NCI-H2081 (cell line): ENCODE measurements around the gene FOXE1.

Experiments used
- DNase-seq, 2 experiments: peaks; one replicate each; lab custom pipeline; 2025; lab: John Stamatoyannopoulos, UW

The FOXE1 gene

DNA sequence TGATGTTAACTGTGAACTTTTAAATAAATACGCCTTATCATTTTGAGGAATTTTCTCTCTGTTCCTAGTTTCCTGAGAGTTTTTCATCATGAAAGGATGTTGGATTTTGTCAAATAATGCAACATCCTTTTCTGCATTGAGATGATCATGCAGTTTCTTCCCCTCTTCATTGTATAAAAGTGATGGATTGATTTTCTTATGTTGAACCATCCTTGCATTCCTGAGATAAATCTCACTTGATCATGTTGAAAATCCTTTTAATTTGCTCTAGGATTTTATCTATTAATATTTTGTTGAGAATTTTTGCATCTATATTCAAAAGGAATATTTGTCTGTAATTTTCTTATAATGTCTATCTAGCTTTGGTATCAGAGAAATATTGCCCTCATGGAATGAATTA lies 13.3 kb downstream of the FOXE1 start:
- DNase-seq: no peak

DNA sequence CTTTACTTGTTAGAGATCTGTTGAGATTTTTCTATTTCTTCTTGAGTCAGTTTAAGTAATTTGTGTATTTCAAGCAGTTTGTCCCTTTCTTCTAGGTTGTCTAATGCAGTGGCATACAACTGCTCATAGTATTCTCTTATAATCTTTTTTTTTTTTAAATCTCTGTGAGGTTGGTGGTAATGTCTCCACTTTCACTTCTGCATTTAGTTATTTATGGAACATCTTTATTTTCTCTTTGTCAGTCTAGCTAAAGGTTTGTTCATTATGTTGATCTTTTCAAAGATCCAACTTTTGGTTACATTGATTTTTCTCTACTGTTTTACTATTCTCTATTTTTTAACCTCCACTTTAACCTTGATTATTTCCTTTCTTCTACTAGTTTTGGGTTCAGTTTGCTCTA lies 13.8 kb downstream of the FOXE1 start:
- DNase-seq: no peak

DNA sequence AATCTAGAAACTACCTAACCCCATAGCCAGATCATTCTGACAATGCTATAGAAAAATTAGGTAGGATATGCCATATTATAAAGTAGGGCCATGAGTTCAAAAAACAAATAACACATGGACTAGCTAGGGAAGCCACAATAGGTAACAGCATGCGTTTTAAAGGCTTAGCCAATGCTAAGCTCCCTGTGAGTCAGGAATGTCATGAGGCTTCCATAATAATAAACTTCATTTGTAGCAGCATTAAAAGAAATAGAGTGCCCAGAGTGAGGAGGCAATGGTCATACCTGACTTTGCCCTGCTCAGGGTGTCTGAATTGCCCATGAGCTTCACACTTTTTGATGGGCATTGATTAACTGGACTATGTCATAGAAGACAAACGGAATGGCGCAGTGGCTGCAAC lies 15.8 kb downstream of the FOXE1 start:
- DNase-seq: no peak

DNA sequence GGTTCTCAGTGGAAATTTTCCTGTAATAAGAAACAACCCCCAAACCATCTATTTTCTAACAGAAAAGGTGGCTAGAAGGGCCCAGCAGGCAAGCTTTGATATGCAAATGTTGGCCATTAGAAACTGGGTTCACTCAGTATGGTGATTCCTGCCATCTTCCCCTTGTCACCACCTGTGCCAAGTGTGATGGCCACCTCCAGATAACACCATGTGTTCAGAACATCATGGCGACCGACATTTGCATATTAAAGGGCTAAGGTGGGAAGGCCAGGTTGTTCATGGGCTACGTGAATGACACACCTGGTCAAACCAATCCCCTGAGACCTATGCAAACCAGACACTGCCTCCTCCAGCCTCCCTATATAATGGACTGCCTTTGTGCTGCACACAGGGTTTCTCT lies 20.4 kb downstream of the FOXE1 start:
- peak in 1 of 2 experiments; percentile 33 for DNase-seq

DNA sequence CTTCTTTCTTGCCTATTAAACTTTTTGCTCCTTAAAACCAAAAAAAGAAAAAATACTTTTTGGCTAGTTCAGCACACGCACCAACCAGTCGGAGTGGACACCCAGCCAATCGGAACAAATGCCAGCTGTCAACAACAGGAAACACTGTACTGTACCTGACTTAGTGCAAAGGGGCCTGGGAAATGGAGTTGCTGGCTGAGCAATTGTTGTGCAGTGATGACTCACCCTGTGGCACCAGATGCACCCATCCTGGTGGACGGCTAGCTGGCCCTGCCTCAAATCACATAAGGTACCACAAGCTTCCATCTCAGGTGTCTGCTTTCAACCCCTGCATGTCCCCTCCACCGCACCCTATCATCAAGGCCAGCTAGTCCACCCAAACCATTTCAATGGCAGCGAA lies 20.9 kb downstream of the FOXE1 start:
- peak in 1 of 2 experiments; percentile 53 for DNase-seq

DNA sequence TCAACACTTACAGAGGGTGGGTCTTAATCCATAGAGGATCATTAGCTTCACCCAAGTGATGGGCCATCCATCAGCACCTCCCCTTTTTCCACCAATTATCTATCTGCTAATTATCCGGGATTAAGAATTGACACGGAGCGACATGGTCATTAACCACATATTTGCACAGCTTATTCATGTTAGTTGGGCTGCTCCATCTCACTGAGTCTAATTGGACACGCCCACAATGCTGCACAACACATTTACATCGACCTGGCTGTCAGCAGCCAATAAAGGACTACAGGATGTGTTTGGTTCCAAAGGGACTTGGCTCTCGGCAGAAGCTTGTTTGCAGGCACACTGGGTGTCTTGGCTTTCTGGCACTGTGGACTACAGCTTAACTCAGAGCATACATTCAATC lies 21.6 kb downstream of the FOXE1 start:
- DNase-seq: peak; percentile 84 to 97

DNA sequence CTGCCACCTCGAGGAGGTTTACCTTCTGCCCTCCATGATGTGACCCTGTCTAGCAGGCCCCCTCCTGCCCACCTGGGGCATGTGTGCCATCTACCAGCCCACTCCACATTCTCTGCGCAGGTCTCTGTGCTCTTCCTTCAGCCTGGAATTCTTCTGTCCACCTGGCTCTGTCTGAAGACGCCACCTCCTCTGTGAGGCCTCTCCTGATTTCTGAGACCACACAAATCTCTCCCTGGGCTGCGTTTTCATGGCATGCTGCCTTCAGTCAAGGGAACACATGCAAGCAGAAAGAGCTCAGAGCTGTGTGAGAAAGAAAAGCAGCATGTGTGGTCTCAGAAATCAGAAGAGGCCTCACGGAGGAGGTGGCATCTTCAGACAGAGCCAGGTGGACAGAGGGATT lies 22.1 kb downstream of the FOXE1 start:
- no peak for DNase-seq

DNA sequence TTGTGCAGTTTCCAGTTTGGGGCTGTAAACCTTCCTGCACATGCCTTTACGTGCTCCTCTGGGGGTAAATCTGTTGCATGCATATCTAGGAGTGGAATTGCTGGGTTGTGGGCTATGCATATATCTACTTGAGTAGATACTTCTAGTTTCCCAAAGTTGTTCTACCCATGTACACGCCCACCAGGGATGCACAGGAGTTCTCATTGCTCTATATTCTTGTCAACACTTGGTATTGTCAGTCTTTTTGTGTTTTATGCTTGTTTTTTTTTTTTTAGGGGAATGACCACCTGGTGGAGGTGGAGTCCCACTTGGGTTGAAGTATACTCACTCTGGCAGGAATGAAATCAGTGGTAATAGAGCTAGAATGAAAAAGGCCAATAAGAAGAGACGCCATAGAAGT lies 23.0 kb downstream of the FOXE1 start:
- no peak for DNase-seq

DNA sequence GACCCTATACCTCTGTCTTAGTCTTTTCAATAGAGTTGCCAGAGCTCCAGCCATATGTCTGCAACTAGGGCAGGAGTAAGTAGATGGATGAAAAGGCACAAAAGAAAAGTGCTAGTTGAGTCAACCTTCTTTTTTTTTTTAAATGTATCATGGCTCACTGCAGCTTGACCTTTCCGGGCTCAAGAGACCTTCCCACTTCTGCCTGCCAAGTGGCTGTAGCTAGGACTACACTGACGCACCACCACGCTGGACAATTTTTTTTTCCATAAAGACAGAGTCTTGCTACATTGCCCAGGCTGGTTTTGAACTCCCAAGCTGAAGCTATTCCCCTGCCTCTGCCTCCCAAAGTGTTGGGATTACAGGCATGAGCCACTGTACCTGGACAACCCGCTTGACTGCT lies 27.3 kb downstream of the FOXE1 start:
- no peak for DNase-seq

DNA sequence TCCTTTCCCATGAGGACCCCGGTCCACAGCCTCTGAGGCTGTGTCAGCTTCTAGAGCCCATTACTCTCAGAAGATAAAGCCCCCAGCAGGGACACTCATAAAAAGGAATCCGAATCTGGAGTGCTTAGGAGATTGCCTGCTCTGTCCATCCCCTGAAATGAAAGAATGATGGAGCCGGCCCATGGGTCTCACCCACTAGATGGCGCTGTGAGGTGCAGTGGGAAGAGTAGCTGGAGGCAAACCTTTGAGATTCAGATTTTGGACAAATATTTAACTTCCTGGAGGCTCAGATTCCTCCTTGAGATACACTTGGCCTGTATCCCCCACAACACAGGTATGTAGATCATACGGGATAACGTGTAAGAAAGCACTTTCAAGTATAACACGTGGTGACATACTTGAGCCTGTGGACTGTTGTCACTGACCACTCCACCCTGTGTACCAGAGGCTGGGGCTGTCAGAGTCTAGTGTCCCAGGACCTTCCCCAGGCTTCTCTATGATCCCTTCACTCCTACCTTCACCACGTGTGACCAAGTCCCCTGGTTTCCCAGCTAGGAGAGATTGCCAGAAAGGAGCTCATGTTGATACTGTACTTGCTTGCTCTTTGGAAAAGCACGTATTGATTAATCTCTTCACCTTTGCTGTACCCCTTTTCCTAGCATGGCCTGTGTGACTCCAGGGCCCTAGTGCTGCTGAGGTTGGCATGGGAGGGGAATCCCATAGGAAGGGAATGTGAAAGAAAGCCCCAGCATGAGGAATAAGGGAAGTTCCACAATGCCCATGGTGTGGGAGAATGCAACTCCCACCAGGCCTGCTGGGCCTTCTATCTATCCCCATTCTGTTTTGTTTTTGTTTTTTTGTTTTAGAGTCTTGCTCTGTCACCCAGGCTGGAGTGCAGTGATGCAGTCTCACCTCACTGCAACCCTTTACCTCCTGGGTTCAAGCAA lies 37.2 kb downstream of the FOXE1 start:
- DNase-seq: no peak

DNA sequence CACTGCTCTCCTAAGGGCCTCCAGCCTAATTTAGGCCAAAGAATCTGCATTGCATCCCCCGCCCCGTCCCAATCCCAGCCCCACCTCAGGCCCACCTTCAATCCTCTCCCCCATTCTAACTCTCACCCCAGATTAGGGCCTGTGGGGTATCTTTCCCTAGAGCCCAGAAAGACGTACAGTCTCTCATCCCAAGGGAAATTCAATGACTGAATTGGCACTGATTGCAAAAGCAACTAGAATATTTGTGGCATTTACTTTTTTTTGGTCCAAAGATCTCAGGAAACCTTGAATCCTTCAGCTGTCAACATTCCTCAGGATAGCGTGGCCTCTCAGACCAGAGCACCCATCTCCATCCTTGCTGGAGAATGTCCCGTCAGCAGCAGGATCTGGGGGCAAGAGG lies 38.7 kb downstream of the FOXE1 start:
- DNase-seq: no peak

DNA sequence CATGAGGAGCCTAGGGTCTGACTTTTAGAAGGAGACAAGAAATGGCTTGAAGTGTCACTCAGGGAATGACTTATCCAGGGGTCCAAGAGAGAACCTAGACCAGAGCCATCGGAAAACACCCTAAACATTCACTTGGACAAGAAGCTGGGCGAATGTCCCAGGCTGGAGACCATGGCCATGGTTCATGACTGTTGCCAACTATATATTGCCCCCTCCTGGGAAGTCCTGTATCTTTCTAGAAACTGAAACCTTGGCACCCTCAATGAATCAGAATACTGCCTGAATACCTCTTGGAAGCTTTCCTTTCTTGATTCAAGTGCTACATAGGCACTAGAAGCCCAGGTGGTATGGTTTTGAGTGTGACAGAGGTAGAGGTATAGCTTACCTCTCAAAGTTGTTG lies 39.4 kb downstream of the FOXE1 start:
- DNase-seq: no peak

DNA sequence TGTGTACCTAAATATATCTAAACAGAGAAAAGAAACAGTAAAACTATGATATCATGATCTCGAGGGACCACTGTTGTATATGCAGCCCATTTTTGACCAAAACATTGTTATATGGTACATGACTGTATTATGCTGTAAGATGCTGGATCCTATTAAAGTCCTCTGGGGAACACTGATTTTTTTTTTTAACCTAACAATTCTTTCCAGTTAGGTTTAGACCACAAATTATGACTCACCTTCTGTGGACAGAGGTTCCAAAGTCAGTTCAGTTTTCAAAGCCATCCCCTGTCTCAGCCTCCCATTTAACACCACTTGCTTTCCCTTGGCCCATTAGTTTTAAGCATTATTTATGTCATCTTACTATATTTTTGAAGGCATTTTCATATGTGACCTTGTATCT lies 42.2 kb downstream of the FOXE1 start:
- DNase-seq: no peak

DNA sequence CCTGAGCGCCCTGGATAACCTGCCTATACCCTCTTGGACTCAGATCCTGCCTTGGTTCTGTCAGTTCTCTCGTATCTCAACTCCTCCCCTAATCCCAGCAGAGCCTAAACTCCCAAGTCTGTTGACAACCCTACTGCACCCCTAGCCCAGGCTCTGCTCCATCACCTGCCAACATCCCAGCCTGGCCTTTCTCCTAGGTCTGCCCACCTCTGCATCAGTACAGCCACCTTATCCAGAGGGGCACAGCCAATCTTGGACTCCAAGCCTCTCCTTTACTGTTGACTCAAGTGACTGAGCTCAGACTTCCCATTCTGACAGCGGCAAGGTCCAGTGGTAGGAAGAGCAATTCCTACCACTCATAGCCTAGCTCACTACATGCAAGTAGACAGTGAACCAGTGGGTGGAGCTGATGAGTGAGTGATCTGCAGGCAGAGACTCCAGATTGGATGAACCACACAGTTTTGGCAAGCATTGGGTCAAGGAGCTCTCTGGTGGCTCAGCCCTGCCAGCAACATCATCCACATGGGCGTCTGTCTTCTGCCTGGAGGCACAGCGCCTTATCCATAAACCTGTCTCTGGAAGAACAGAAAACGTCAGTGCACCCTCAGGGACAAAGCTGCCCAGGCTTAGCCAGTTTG lies 42.8 kb downstream of the FOXE1 start:
- DNase-seq: peak in 1 of 2 experiments; percentile 11

DNA sequence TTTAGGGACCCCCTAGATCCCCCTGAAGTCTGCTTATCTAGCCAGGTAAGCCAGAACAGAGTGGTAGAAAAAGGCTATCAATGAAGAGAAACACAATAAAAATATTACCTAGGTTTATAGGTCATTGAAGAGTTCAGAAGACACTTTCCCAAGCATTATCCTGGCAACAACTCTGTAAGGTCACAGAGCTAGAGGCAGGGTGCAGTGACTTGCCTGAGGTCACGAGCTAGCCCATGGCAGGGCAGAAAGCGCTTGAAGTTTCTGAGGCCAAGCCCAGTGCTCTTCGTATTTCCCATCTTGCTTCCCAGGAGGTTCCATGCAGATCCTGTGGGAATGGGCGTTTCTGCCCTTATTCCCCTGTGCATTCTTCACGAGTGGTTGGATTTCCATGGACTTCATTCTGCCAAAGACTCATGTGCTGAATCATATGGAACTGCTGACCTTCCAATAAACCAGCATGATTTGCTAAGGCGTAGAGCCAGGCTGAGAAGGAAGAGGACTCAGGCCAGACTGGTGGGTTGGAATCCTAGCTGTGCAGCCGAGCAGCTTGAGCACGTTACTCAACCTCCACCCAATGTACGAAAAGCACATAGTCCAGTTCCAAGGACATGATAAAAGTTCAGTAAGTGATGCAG lies 47.2 kb downstream of the FOXE1 start:
- DNase-seq: no peak

DNA sequence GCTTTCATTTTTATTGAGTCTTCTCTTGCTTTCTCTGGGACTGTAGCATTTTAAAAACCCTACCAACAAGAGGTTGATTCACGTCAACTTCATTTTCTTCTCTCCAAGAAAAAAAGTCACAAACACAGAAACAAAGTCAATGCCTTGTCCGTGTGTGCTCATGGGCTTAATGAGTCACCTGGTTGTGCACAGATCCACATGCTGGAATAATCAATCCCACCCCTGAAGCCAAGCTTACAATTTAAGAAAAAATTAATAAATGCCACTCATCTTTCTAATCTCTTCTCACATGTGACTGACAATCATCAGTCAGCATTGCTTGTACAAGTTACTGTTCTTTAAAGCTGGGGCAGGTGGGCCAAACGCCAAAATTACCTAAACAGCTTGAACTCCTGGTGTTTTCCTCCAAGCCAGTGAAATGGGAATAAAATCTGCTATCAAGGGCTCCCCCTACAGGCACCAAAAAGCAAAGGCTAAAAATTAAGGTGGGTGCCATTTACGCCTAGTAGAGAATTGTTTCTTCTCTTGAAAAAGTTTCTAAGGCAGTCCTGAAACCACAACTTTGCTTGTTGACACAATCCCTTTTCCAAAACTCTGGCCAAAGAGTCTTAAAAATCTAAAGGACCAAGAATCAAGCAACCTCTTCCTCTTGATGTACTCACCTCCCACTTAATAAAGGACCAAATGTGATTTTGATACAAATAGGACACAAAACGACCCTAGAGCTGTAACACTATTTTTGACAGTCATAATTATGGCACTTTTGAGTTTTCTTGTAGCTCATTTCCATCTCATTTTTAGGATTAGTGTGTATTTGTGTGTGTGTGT lies 47.9 kb downstream of the FOXE1 start:
- DNase-seq: peak; percentile 50 to 66

DNA sequence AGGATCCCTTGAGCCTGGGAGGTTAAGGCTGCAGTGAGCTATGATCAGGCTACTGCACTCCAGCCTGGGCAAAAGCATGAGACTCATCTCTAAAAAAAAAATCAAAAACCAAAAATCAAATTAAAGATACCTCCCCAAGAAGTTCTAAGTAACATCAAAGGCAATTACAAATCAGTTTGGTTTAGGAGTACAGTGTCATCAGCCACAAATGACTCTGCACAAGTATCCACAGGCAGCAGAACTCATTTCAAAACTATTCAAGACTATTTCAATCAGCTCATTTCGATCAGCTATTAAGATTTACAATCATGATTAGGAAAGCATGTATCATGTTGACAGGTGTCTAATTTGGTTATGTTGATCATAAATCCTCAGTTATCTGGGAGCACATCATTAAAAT lies 50.2 kb downstream of the FOXE1 start:
- DNase-seq: no peak

DNA sequence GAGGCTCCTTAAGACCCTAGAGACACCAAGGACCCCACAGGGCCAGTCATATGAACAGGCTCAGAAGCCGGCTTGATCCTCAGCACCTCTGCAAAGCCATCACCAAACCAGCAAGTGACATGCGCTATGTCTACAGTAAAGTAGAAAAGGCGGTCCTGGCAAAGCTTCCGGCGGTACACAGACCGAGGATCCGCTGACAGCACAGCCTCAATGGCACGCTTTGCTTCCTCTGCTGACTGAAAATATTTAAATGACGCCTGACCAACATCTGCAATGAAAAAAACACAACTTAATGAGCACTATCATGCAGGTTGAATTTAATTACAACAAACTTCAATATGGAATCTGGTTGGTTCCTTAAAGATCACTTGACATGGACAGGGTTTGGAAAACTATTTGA lies 51.7 kb downstream of the FOXE1 start:
- DNase-seq: no peak

DNA sequence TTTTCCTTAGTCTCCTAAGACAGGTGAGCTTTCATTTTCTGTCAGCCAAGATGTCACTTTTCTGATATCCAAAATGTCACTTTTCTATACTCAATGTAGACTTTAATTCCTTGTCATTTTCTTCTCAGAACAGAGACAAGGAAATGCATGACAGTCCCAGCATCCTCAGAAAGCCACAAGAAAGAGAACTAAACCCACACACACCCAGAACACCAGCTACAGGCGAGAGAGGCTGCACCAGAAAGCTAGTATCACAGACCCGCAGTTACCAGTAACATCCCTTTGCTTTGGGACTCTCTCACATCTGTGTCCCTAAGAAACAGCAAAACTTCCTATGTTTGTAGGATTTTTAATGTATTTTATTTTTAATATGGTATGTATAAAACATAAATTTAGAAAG lies 52.2 kb downstream of the FOXE1 start:
- no peak for DNase-seq
